Activated naive CD4-positive, alpha-beta T cell treated with anti-CD3 and anti-CD28 coated beads, Interleukin-2, amount 10 ng/mL, durations not matched to agents 7 days and 5 days (primary cell): ENCODE results near the gene SNX13.

Experiments used
- CTCF ChIA-PET: fragments of 350-600 bp; sonication (Branson Sonifier 250); formaldehyde crosslinking; loops from one replicate; lab custom pipeline; 2021; ENCODE audit warnings: antibody characterized with exemption; lab: Charles Lee
- DNase-seq: peaks from one replicate; pipeline ENCODE4 v3.0.0-alpha.2; 2020
- H3K27ac Mint-ChIP-seq: one replicate; pipeline ENCODE4 v1.8.0; 2021; ENCODE audit warnings: mild to moderate bottlenecking, moderate library complexity, mixed read lengths
- H3K27me3 Mint-ChIP-seq: one replicate; pipeline ENCODE4 v1.8.0; 2021; ENCODE audit warnings: mild to moderate bottlenecking, mixed read lengths
- H3K36me3 Mint-ChIP-seq: one replicate; pipeline ENCODE4 v1.8.0; 2021; ENCODE audit warnings: mixed read lengths
- H3K4me1 Mint-ChIP-seq: one replicate; pipeline ENCODE4 v1.8.0; 2021; ENCODE audit warnings: mixed read lengths
- H3K4me3 Mint-ChIP-seq: one replicate; pipeline ENCODE4 v1.8.0; 2021; ENCODE audit warnings: mild to moderate bottlenecking, moderate library complexity, mixed read lengths
- H3K9me3 Mint-ChIP-seq: one replicate; pipeline ENCODE4 v1.8.0; 2021; ENCODE audit warnings: mixed read lengths

Gene SNX13

DNA sequence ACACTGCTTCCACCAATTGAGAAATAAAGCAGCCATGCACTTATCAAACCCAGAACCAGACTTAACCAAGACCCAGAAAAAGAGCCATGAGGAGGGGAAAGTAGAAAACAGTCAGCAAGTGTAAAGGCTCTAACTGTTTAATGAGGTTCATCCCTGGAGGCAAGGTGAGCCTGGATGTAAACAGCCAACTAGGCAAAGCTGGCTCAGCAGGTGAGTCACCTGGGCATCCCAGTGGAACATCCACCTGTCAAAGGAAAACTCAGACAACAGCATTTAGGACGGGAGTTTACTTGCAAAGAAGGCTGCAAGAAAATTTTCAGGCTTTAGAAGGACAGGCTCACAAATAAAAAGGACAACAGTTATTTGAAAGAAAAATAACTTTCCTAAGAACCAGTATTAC is 153.0 kb downstream of the SNX13 start:
- no peak overlapping the region for H3K27ac Mint-ChIP-seq
- DNase-seq: no peak
- no peak overlapping the region for H3K4me3 Mint-ChIP-seq
- no peaks in the 10 kb centered on the region for H3K36me3 Mint-ChIP-seq
- no peaks in the 10 kb centered on the region for H3K27me3 Mint-ChIP-seq
- no peaks in the 10 kb centered on the region for H3K9me3 Mint-ChIP-seq
- H3K4me1 Mint-ChIP-seq: no peaks in the 10 kb centered on the region
- CTCF ChIA-PET: no interaction called here

DNA sequence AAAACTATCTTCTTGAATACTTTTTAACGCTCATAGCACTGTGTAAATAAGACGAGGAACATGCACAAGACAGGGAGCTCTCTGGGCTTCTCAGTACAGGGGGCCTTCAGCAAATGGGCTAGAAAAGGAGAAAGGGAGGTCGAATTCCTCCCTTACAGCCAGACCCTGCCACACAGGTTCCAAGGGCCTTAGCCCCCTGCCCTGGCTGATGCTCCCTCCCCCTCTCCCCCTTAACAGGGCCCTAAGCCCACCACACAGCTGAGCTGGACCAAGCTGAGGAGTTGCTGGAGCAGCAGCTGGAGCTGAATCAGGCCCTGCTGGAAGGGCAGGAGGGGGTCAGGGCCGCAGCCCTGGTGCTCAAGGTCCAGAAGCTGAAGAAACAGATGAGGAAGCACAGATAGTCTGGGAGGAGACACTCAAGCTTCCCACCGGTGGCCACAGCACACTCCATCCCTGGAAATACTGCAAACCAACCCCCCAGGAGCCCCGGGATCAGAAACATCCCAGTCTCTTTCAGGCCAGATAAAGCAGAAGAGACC is 153.9 kb downstream of the SNX13 start:
- H3K27ac Mint-ChIP-seq: no peak overlapping the region
- H3K27me3 Mint-ChIP-seq: no peaks in the 10 kb centered on the region
- H3K9me3 Mint-ChIP-seq: no peaks in the 10 kb centered on the region
- DNase-seq: no peak
- no peaks in the 10 kb centered on the region for H3K36me3 Mint-ChIP-seq
- no peak overlapping the region for H3K4me3 Mint-ChIP-seq
- CTCF ChIA-PET: no interaction called here
- H3K4me1 Mint-ChIP-seq: no peaks in the 10 kb centered on the region

DNA sequence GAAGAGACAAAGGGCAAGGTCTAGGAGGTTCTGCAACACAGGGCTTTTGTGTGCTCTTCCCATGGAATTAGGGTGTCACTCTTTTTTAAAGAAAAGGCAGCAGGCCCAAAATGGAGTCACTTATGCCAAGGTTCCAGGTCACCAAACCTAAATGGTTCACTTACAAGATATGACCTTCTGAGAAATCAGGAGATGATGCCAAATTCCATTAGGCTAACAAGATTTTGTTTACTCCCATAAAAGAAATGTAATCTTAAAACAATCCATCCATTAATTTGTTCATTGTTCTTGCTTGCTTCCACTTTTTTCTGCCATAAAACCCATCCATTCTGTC is 158.1 kb downstream of the SNX13 start:
- Mint-ChIP-seq H3K9me3 (no peaks in the 10 kb centered on the region), H3K27ac (no peak overlapping the region), H3K36me3 (no peaks in the 10 kb centered on the region), H3K27me3 (no peaks in the 10 kb centered on the region), H3K4me3 (no peak overlapping the region), H3K4me1 (no peaks in the 10 kb centered on the region)
- no peak for DNase-seq
- CTCF ChIA-PET: interaction anchor here (1.8 kb wide), 1 partner anchor 12 kb away, joined by 4 read pairs; no protein-coding TSS in a partner anchor

DNA sequence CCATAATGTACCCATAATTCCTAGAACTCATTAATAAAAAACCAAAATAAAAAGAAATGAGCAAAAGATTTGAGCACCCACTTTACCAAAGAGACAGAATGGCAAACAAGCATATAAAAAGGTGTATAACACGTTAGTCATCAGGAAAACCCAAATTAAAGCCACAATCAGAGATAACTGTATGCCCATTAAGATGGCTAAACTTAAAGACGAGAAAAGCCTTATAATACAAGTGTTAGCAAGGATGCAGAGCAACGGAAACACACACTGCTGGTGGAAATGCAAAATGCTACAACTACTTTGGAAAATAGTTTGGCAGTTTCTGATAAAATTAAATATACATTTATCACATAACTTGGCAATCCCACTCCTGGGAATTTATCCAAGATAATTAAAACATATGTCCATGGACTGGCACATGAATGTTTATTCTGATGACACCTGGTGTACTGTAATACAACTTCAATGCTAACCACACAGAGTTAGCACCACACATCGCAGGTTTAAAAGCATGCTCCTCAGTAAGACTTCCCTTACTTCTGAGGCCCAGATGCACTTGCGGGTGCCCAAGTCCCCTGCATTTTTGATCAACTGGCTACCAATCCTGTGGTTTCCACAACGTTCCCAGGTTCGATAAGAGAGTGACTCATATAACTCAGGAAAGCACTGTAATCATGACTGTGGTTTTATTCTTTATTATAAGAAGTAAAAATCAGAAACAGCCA is 158.6 kb downstream of the SNX13 start:
- CTCF ChIA-PET: interaction anchor here (1.8 kb wide), 1 partner anchor 12 kb away, joined by 4 read pairs; no protein-coding TSS in a partner anchor
- Mint-ChIP-seq H3K4me3 (no peak overlapping the region), H3K27me3 (no peaks in the 10 kb centered on the region), H3K36me3 (no peaks in the 10 kb centered on the region), H3K9me3 (no peaks in the 10 kb centered on the region), H3K4me1 (no peaks in the 10 kb centered on the region), H3K27ac (no peak overlapping the region)
- no peak for DNase-seq

DNA sequence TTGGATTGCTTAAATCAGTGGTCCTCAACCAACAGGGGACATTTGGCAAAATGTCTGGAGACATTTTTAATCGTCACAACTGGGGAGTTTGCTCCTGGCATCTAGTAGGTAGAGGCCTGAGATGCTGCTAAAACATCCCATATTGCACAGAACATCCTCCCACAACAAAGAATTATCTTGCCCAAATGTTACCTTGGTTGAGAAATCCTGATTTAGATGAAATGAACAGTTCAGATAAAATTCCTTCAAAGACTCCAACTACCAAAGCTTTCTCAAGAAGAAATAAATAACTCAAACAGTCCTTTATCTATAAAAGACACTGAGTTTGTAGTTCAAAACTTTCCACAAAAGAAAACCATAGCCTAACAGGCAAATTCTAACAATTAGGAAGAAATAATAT is 160.9 kb downstream of the SNX13 start:
- no peak overlapping the region for H3K4me3 Mint-ChIP-seq
- no peak overlapping the region for H3K27ac Mint-ChIP-seq
- DNase-seq: no peak
- CTCF ChIA-PET: no interaction called here
- no peaks in the 10 kb centered on the region for H3K36me3 Mint-ChIP-seq
- H3K4me1 Mint-ChIP-seq: no peaks in the 10 kb centered on the region
- no peaks in the 10 kb centered on the region for H3K27me3 Mint-ChIP-seq
- H3K9me3 Mint-ChIP-seq: no peaks in the 10 kb centered on the region

DNA sequence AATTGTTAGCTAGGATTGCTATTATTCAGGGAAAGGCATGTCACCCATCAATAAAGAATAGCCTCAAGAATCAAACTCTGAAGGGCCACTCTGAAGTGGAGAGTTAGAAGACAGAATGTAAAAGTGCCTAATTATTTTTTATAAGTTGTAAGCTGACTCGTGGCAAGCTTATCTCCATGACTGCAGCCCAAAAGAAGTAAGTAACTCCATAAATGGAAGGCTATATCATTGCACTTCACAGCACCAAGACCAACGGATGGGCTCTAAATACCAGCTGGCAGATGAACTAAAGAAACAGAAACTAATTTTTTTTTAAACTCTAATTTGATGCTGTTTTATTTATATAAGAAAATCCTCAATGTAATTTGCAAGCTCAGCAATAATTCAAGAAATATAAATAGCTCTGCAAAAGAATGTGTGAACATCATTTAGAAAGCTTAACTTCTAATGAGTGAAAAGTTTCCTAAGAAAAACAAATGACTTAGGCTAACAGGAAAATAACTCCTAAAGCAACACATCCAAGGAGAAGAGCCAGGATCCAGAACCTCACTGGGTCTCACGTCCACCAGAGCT is 165.5 kb downstream of the SNX13 start:
- Mint-ChIP-seq H3K4me3 (no peak overlapping the region), H3K4me1 (peaks cover 2% of the 10 kb centered on the region), H3K9me3 (no peaks in the 10 kb centered on the region), H3K36me3 (no peaks in the 10 kb centered on the region), H3K27ac (no peak overlapping the region), H3K27me3 (no peaks in the 10 kb centered on the region)
- CTCF ChIA-PET: no interaction called here
- no peak for DNase-seq

DNA sequence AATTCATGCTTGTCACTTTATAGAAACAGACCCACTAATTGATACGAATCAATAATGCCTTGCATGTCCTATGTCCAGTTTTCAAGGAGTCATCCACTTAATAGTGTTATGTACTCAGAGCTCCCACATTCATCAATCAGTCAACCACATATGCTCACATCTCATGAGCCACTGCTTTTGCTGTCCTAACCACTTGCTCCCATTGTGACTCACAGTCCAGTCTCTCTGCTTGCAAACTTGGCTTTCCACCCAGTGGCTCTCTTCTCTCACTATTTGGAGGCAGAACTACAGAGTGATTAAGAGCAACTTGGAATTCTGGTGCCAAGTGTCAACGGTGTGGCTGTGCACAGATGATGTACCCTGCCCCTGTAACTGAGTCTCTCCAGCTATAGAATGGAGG is 166.0 kb downstream of the SNX13 start:
- DNase-seq: no peak
- Mint-ChIP-seq H3K27ac (no peak overlapping the region), H3K9me3 (no peaks in the 10 kb centered on the region), H3K27me3 (no peaks in the 10 kb centered on the region), H3K4me3 (no peak overlapping the region), H3K36me3 (no peaks in the 10 kb centered on the region), H3K4me1 (peaks cover 2% of the 10 kb centered on the region)
- CTCF ChIA-PET: no interaction called here

DNA sequence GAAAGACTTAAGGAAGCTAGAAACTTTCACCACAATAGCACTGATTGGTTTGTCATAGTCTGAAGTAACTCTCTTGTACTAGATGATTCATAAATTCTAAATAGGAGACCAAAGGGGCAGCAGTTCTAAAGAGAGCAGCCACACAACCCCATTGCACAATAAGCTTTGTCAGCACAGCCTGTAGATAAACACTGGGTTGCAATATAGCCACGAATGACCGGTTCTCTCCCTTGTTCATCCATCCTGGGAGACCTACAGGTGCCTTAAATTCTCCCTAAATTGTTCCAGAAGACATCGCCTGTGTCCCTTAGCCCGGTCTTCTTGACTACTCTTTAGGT is 167.0 kb downstream of the SNX13 start:
- no peak overlapping the region for H3K4me3 Mint-ChIP-seq
- no peak overlapping the region for H3K27ac Mint-ChIP-seq
- DNase-seq: no peak
- no peaks in the 10 kb centered on the region for H3K36me3 Mint-ChIP-seq
- peaks cover 2% of the 10 kb centered on the region for H3K4me1 Mint-ChIP-seq
- no peaks in the 10 kb centered on the region for H3K9me3 Mint-ChIP-seq
- H3K27me3 Mint-ChIP-seq: no peaks in the 10 kb centered on the region
- CTCF ChIA-PET: interaction anchor here (0.7 to 5.7 kb wide), 3 partner anchors 164 to 572 kb away, joined by 4 to 76 read pairs (median 5); no protein-coding TSS in a partner anchor

DNA sequence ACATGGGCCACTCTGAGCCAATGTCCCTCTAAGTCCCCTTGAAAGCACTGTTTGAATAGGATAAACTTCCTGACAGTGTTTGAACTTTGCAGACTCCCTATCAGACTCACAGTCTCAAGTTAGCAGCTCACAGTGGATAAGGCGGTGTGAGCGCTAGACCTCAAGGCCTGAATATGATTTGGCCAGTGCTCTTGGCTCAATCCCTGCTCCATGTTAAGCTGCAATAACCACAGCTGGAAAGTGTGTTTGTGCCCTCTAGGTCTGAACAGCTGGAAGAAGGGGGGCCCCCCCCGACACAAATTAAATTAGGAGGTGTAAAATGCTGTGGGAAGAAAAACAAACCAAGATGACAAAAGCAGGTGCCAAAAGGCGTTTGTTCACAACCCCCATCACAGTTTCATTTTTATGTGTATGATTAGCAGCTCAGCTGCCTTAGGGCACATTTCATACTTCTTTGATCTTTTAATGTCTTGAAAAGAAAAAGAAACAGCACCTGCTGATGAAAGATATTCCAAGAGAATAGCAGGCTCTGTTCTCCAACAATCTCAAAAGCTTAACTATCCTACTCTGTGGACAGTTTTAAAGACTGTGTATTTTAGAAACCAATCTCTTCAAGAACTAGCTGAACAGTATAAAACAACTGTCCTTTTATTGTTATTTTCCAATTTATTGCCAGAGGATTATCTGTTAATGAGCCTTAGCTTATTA is 167.6 kb downstream of the SNX13 start:
- Mint-ChIP-seq H3K4me3 (no peak overlapping the region), H3K27ac (no peak overlapping the region)
- no peak for DNase-seq

DNA sequence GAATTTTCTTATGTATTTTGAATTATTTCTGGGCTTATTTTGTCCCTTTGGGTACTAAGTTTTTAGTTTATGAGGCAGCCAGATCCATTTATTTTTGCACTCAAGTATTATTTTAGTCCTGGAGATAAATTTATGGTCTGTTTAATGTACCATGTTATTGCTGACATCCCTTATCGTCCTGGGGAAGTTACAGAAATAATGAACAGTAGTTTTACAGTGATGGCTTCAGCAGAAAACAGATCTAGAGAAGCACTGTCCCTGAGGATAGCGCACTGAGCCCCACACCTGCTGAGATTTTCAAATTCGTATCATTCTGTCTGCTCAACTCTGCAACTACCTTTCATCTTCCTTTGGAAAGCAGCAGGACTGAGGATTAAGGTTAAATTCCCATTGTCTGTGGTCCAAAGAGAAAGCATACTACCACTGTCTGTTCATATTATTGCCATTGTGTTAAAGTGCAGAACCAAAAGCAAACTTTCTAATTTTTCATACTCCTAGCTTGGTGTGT is 168.3 kb downstream of the SNX13 start:
- H3K27me3 Mint-ChIP-seq: no peaks in the 10 kb centered on the region
- no peaks in the 10 kb centered on the region for H3K36me3 Mint-ChIP-seq

More for the DNA sequence above, 167.6 kb downstream of the SNX13 start:
- H3K4me1 Mint-ChIP-seq: peaks cover 2% of the 10 kb centered on the region
- no peaks in the 10 kb centered on the region for H3K27me3 Mint-ChIP-seq
- H3K9me3 Mint-ChIP-seq: no peaks in the 10 kb centered on the region
- CTCF ChIA-PET: interaction anchor here (0.7 to 5.7 kb wide), 3 partner anchors 164 to 572 kb away, joined by 4 to 76 read pairs (median 5); no protein-coding TSS in a partner anchor
- no peaks in the 10 kb centered on the region for H3K36me3 Mint-ChIP-seq

DNA sequence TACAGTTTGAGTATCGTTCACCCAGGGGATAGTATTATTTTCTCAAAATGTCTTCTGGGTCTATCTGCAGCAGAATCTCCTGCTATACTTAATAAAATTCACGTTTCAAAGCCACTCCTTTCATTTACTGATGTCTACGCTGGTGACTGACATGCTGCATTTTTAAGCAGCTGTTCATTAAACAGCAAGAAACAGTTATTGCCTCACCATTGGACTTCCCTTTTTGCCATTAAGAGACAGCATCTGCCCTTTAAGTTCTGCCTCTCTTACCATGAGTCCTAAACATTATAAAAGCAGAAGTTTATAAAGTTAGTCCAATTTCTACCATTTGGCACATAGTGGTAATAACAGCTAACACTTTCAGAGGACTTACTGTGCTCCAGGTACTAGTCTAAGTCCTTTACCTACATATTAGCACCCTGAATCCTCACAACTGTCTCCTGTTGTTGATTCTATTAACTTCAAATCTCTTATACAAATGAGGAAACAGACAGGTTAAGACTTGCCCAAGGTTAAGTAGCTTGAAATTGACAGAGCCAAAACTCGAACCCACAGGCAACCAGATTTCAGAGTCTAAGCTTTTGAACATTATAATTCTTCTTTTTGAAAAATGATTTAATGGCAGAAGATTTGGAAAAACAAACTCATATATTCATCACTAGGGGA is 169.5 kb downstream of the SNX13 start:
- Mint-ChIP-seq H3K4me1 (peaks cover 2% of the 10 kb centered on the region), H3K9me3 (no peaks in the 10 kb centered on the region), H3K4me3 (no peak overlapping the region), H3K27me3 (no peaks in the 10 kb centered on the region), H3K36me3 (no peaks in the 10 kb centered on the region), H3K27ac (no peak overlapping the region)
- CTCF ChIA-PET: interaction anchor here (0.7 to 5.7 kb wide), 21 partner anchors 10 to 581 kb away, joined by 3 to 76 read pairs (median 5); partner anchors contain the start of gene SNX13
- no peak for DNase-seq

More for the DNA sequence above, 168.3 kb downstream of the SNX13 start:
- CTCF ChIA-PET: interaction anchor here (1.4 to 5.7 kb wide), 2 partner anchors 219 to 573 kb away, joined by 4 to 76 read pairs; no protein-coding TSS in a partner anchor
- DNase-seq: no peak
- H3K4me1 Mint-ChIP-seq: peaks cover 2% of the 10 kb centered on the region
- H3K9me3 Mint-ChIP-seq: no peaks in the 10 kb centered on the region
- no peak overlapping the region for H3K4me3 Mint-ChIP-seq
- H3K27ac Mint-ChIP-seq: no peak overlapping the region

DNA sequence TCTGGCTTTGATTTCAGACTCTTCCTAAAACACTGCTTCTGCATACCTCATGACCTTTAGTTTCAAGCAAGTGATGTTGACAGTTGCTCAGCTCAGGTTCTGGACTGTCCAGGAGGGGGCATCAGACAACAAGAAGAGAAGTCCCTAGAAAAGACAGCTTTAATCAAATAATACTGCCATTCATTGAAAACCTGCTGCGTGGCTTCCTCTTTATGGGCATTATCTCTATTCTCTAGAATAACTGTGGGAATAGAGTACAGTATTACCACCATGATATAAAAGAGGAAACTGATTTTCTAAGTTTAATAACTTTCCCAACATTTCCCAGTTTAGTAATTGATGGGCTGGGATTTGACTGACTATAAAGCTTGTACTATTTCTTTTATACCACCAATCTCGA is 170.4 kb downstream of the SNX13 start:
- Mint-ChIP-seq H3K27ac (no peak overlapping the region), H3K36me3 (no peaks in the 10 kb centered on the region), H3K4me1 (peaks cover 2% of the 10 kb centered on the region), H3K4me3 (no peak overlapping the region), H3K9me3 (no peaks in the 10 kb centered on the region), H3K27me3 (no peaks in the 10 kb centered on the region)
- peak; percentile 76 for DNase-seq
- CTCF ChIA-PET: interaction anchor here (0.6 to 5.7 kb wide), 27 partner anchors 9 to 582 kb away, joined by 3 to 76 read pairs (median 4); partner anchors contain the start of gene SNX13

DNA sequence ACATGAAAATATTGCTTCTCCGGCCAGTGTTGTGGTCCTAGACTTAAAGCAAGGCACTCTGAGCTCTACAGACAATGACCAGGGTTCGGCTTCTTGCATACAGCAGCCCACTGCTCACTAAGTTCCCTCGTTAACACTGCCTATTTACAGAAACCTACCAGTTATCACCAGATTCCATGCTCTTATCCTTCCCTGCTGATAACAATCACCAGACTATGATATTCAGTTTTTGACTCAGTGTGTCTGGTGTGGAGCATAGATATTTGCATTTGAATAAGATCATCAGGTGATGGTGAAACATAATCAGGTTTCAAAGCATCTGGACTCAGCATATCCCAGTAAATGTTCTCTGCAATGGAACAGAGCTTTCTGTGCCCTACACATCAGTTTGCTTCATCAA is 182.3 kb downstream of the SNX13 start:
- CTCF ChIA-PET: interaction anchor here (0.6 kb wide), 1 partner anchor 221 kb away, joined by 3 read pairs; no protein-coding TSS in a partner anchor
- no peaks in the 10 kb centered on the region for H3K27me3 Mint-ChIP-seq
- H3K27ac Mint-ChIP-seq: no peak overlapping the region
- H3K4me3 Mint-ChIP-seq: no peak overlapping the region
- H3K36me3 Mint-ChIP-seq: no peaks in the 10 kb centered on the region
- H3K9me3 Mint-ChIP-seq: no peaks in the 10 kb centered on the region
- no peaks in the 10 kb centered on the region for H3K4me1 Mint-ChIP-seq
- DNase-seq: no peak
